HG03139 (cell line): ENCODE results near the gene PPP2R3A.
"Not testable (repeated sequence)": the region's sequence is repeated elsewhere in the genome, so short reads cannot be mapped to it uniquely, and the experiment has no call there.

Source experiments
- ATAC-seq: cut with Tn5 transposase; IDR thresholded peaks from one replicate; pipeline ENCODE4 v1.9.1; 2021; ENCODE audit not compliant: unreplicated experiment

PPP2R3A gene

GRCh38 chr3:135965506-135966270 lies at the start of gene PPP2R3A:
Gene PPP2R3A, plus strand, starts transcription at chr3:135965728. Its CDS starts 35,771 bp downstream, at chr3:136001499.
- peak; percentile 78 for ATAC-seq

GRCh38 chr3:135916310-135916709 lies 49.2 kb upstream of the PPP2R3A start:
- no peak for ATAC-seq

DNA sequence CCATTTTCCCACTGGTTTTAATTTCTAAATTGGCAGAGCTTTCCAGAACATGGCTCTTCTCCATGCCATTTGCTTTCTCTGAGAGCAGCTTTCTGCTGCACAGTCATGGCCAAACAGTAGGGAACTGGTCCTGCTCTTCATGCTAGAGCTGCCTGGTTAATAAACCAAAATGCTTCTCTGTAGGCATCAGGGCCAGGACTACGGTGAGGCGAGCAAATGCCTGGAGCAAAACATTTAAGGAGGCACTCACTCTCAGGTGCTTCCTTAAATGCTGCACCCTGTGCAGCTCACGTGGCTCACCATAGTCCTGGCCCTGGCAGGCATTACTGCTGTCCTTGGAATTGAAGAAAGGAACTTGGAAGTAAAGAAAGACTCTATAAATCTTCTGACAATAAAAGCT lies 48.5 kb upstream of the PPP2R3A start:
- ATAC-seq = no peak

- ATAC-seq = no peak
These were observed 47.5 kb upstream of the PPP2R3A start for GRCh38 chr3:135917927-135918597.

DNA sequence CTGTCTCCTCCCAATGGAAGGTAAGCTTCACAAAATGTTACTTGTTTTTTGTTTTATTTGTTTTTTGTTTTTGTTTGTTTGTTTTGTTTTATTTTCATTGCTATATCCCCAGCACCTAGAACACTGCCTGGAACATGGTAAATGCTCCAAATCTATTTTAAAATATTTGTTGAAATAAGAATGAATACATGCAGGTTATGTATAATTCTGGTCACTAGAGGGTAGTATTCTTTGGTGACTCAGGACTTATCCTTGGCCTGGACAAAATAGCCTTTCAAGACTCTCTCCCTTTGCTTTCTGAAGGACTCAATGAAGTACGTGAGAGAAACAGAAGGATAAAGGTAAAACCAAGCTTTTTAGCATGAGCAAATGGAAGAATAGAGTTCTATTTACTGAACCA lies 46.9 kb upstream of the PPP2R3A start:
- ATAC-seq = no peak

- ATAC-seq = no peak
These were observed 45.3 kb upstream of the PPP2R3A start for GRCh38 chr3:135920275-135920674.

DNA sequence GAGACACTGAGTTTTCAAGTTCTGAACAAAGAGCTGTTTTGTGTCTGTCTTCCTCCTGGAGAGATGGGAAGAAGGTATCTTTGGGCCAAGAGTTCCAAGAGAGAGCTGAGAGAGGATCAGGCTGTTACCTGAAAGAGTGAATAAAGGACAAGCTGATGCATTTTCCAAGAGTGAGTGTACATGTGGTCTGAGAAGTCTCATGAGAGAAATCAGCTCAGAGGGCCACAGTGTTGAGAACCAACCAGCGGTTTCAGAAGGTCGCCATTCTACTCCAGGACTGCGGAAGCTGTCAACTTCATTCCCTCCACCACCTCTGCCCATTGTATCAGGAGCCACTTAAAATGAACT lies 42.7 kb upstream of the PPP2R3A start:
- no peak for ATAC-seq

DNA sequence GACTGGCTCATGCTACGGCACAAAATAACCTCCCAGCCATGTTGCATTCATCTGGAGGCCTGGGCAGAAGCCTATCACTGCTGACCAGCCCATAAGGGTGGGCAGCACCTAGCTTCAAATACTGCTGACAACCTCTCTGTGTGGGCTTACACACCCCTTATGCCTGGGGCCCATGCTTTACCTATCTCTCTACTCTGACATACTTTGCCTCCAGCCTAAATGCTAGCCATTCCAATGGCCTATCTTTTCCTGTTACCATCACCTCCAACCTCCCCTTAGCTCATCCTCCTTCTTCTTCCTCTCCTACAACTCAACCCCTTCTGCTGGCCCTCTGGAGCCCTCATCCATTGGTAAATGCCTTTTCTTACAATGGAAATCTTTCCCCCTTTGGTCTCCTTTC lies 41.0 kb upstream of the PPP2R3A start:
- no peak for ATAC-seq

- ATAC-seq = no peak
These were observed 38.9 kb upstream of the PPP2R3A start for GRCh38 chr3:135926664-135927063.

GRCh38 chr3:135927155-135927554 lies 38.4 kb upstream of the PPP2R3A start:
- ATAC-seq = no peak

DNA sequence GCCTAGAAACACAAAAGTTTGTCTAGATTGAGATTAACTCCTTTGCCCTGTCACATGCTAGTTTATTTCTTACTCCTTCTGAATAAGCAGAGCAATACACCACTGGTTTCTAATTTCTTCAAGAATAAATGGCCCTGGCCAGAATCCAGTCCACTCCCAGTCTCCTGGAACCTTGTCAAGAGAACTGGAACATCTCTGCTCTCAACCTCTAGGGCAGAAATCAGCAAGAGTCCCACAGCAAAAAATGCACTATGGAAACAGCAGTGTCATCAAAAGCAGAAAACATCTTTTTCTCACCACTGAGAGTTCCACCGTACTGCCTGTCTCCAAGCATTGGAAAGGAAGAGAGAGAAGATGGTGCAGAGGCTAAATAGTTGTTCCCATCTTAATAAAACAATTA lies 35.9 kb upstream of the PPP2R3A start:
- ATAC-seq = no peak

- no peak for ATAC-seq
These were observed 35.3 kb upstream of the PPP2R3A start for GRCh38 chr3:135930255-135930654.

- not testable (repeated sequence) for ATAC-seq
These were observed 30.4 kb upstream of the PPP2R3A start for GRCh38 chr3:135935171-135935570.

DNA sequence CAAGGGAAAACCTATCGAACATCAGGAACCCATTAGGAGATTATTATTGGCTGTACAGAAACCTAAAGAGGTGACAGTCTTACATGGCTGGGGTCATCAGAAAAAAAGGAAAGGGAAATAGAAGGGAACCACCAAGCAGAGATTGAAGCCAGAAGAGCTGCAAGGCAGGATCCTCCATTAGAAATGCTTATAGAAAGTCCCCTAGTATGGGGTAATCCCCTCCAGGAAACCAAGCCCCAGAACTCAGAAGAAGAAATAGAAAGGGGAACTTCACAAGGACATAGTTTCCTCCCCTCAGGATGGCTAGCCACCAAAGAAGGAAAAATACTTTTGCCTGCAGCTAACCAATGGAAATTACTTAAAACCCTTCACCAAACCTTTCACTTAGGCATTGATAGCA lies 27.8 kb upstream of the PPP2R3A start:
- ATAC-seq = not testable (repeated sequence)

DNA sequence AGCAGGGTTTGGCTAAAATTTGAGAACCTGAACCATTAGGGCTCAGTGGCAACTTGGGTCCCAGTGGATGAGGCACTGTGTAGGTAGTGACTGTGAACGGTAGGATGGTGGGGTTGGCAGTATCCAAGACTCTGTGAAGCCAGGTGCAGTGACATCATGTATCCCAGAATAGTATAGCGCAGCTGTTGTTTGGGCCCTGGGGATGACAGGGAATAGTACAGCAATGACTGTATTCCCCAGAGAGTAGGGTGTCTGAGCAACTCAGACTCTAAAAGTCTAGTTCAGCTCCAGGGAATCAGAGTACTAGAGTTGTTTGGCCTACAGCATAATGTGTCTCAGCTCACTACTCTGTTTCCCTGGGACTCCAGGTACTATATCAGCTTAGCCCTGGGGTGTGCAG lies 20.7 kb upstream of the PPP2R3A start:
- ATAC-seq = no peak

DNA sequence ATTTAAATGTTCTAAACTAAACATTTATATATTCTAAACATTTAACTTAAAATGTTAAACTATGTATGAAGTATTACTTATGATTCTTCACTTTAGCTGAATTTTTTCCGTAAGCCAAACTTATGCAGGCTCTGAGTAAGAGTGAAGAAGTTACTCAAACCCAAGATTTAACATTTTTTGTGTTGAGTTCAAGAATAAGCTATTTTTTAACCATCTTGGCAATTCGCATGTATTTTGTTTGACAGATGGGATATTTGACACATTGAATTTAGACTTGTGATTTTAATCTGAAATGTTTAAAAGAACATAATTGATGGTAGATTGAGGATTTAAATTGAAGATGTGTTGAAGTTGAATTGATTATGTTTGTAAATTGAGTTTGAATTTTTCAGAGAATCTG lies 14.6 kb upstream of the PPP2R3A start:
- no peak for ATAC-seq

GRCh38 chr3:135964160-135964955 lies 1.2 kb upstream of the PPP2R3A start:
- no peak for ATAC-seq

- ATAC-seq = no peak
These were observed 411 bp upstream of the PPP2R3A start for GRCh38 chr3:135965129-135965505.

DNA sequence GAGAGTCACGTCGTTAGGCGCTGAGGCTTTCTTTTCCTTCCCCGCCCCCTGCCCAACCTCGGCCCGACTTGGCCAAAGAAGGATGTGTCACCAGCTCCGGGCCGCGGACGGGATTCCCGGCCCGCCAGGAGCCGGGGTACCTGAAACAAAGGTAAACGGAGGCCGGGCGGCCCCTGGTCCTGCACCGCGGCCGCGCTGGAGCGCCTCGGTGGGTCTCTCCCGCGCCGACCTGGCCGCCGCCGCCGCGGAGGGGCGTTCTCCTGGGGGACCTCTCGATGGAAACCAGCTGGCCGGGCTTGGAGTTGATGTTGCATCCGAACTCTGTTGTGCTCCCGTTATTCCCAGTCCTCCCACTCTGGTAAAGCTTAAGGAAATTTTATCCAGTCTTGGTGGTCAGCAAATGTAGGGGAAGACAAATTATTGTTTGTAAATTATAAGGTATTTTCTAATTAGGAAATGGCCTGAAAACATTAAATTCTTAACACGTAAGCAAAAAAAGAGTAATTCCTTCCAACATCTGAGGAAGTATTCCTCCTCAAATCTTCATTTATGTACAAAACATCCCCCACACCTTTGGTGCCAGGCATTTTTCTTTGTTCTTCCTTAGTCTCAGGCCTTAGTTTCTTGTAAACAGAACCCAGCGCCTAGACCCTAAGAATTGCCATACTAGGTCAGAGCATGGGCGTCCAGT lies 888 bp downstream of the PPP2R3A start:
- ATAC-seq = no peak

GRCh38 chr3:135966962-135967274 lies 1.4 kb downstream of the PPP2R3A start:
- no peak for ATAC-seq

- no peak for ATAC-seq
These were observed 2.3 kb downstream of the PPP2R3A start for GRCh38 chr3:135967867-135968266.
